HCEC 1CT (cell line): ENCODE measurements around the gene HMGB2.

ENCODE experiments used
- DNase-seq: peaks from one replicate; pipeline ENCODE4 v3.0.0-alpha.2; 2017

Gene HMGB2

GRCh38 chr4:173333658-173334084 lies 487 bp downstream of the HMGB2 start:
- DNase-seq, result peak; percentile 10

DNA sequence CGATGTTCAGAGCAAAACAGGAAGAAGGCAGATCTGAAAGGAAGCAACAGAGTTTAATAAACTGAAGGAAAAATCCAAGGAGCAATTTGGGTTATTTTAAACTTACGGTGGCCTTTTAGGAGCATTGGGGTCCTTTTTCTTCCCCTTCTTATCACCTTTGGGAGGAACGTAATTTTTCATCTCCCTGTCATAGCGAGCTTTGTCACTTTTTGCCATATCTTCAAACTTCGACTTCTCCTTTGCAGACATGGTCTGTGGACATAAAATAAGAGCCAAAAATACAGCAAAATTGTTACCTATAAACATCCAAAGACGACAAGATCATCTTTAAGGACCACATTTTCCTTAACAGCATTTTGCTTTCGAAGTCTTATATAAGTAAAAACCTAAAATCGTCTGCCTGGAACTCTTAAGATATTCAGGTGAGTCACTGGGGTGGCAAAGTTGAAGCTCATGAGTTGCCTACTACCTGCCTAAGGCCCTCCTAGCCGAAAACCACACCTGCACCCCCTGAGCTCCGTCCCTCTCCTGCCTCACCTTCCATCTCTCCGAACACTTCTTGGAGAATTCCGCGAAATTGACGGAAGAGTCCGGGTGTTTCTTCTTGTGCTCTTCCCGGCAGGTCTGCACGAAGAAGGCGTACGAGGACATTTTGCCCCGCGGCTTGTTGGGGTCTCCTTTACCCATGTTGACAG lies 1.0 kb downstream of the HMGB2 start:
- no peak for DNase-seq

GRCh38 chr4:173332021-173332487 lies 2.1 kb downstream of the HMGB2 start:
- peak; percentile 48 for DNase-seq

- DNase-seq, result no peak
Observed at GRCh38 chr4:173330590-173330989, 3.6 kb downstream of the HMGB2 start.

DNA sequence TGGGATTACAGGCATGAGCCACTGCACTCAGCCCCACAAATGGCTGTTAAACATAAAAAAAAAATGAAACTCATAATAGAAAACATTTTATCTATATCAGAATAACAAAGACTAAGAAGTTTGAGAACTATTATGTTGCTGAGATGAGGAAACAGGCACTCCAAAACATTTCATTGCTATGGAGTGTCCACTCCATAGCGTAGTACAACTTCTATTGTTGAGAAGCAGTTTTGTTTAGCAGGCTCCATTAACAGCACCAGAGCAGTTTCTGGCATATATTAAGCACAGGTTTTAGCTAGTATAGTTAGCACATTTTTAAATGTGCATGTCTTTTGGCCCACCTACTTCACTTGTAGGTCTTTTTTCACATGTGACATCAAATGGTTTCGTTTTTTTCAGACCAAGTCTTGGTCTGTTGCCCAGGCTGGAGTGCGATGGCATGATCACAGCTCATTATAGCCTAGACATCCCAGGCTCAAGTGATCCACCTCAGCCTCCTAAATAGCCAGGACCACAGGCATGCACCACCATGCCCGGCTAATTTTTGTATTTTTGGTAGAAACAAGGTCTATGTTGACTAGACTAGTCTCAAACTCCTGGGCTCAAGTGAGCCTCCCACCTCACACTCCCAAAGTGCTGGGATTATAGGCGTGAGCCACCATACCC lies 5.8 kb downstream of the HMGB2 start:
- DNase-seq, result no peak

DNA sequence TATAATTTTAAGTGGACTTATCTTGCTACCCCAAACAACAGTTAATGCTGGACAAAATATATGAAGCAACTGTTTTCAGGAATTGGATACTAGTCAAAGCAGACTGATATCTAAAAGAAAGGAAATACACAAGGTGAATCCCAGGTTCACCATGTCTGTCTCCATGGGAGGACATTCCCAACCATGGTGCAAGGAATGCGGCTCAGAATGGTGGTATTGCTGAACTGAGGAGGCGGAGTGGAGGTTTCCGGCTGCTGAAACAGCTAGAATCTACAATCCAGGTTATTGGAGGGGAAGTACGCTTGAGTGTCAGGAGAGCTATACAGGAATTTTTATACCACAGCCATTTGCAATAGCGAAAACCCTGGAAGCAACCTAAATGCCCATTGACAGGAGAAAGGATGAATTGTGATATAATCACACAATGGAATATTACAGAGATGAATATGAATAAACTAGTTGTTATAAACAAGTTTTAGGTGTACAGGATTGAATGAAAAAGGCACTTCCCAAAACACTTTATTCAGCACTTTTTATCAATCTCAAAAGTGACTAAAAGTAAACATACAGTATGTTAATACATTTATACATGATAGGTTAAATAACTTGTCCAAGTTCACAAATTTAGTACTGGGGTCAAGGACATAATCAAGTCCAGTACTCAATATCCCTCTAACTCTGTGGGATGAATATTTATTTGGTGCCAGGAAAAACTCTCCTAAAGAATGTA lies 9.0 kb downstream of the HMGB2 start:
- no peak for DNase-seq

- DNase-seq, result peak; percentile 19
Observed at GRCh38 chr4:173319696-173320095, 14.5 kb downstream of the HMGB2 start.

- peak; percentile 45 for DNase-seq
Observed at GRCh38 chr4:173318648-173319211, 15.4 kb downstream of the HMGB2 start.

DNA sequence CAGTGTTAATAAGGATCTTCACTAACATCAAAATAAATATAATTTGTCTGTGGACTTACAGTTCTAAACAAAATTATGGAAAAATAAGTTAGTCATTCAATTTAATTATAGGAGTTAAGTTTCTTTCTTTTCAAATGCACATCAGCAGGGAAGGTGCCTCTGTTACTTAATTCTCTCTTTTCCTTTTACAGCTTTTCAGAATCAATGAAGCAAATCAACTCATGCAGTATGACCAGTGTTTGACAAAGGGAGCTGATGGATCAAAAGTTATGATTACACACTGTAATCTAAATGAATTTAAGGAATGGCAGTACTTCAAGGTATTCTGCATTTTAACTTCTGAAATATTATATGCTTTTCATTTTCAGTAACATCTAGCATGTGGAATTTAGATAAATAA lies 15.9 kb downstream of the HMGB2 start:
- DNase-seq, result no peak

GRCh38 chr4:173317004-173317403 lies 17.2 kb downstream of the HMGB2 start:
- DNase-seq, result no peak

DNA sequence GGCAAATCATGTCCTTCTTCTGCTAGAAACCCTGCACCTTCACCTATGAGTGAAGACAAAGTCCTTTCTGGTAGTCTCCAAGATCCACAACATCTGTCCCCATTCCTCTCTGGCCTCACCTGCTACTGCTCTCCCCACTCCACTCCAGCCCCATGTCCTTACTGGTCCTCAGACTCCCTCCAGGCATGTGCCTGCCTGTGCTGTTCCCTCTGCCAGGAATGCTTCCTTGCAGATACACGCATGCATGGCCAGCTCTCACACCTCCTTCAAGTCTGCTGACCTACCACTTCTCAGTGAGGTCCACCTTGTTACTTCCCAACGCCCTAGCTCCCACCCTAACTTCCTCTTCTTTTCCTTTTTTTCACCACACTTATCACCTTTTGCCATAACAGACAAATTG lies 18.1 kb downstream of the HMGB2 start:
- no peak for DNase-seq

DNA sequence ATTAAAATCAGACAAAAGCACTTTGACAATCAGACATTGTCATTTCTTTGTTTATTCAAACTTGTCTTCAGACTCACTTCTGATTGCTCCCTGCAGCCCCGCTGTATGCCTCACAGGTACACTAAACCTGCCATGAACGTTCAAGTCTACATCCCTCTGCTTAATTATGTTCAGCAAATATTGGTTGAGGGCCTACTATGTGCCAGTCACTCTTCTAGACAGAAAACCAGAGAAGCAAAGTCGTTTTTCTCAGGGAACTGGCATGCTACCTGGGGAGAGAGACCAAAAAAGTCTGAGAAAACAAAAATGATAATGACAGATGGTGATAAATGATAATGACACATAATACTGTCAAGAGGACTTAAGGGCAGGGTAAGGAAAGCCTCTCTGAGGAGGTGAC lies 19.4 kb downstream of the HMGB2 start:
- DNase-seq, result no peak

GRCh38 chr4:173311368-173311767 lies 22.8 kb downstream of the HMGB2 start:
- DNase-seq, result no peak

GRCh38 chr4:173307778-173308177 lies 26.4 kb downstream of the HMGB2 start:
- DNase-seq, result no peak

DNA sequence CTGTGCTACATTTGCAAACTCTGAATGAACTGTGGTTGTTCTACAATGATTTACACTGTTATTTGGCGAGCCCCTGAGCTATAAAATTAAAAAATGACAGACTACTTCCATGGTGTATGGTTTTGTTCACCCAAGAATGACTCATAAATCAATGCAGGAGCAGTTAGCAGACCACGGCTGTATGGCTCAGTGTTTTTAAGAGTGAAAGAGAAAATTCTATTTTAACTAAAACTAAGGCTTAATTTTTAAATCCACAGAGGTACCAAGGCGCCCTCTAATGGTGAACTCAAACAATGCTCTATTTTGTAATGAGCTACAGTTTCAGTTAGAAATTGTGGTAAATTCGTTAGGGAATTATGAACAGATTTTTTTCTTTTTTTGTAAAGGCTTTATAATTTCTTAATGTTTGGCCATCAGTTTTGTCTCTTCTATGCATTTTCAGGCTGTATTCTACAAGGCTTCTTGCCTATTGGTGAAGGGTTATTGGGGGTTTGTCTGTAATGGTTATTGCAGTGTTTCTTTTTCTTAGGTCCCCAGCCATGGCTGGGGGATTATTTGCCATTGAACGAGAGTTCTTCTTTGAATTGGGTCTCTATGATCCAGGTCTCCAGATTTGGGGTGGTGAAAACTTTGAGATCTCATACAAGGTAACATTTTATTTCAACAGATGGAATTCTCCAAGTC lies 32.5 kb downstream of the HMGB2 start:
- peak; percentile 37 for DNase-seq

- no peak for DNase-seq
Observed at GRCh38 chr4:173294444-173294843, 39.7 kb downstream of the HMGB2 start.

- no peak for DNase-seq
Observed at GRCh38 chr4:173293663-173294062, 40.5 kb downstream of the HMGB2 start.

DNA sequence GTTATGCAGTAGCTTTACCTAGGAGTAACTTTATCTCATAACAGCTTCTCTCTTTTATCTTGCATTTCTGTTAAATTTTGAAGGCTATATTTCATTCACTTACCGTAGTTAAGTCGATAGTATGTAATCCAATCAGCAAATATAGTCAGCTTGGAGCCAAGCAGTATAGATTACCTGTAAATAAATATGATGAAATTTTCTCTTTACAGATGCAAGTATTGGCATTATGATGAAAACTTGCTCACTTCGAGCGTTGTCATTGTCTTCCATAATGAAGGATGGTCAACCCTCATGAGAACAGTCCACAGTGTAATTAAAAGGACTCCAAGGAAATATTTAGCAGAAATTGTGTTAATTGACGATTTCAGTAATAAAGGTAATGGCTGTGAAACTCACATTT lies 42.3 kb downstream of the HMGB2 start:
- no peak for DNase-seq

DNA sequence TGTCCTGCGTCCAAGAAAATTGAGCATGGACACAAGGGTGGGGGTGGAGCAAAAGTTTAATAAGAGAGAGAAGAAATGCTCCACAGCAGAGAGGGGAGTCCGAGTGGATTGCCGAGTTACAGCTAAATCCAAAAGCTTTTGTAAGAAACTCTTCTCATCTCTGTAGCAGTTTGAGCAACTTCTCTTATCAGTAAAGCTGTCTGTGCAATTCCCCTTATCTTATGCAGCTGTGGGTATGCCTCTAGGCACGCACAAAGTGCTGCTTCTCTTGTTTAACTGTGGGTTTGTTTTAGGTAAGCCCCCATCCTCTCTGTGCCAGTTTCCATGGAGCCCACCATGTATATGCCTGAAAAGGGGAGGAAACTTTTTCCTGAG lies 44.8 kb downstream of the HMGB2 start:
- DNase-seq, result no peak

GRCh38 chr4:173288698-173289352 lies 45.3 kb downstream of the HMGB2 start:
- DNase-seq, result no peak

DNA sequence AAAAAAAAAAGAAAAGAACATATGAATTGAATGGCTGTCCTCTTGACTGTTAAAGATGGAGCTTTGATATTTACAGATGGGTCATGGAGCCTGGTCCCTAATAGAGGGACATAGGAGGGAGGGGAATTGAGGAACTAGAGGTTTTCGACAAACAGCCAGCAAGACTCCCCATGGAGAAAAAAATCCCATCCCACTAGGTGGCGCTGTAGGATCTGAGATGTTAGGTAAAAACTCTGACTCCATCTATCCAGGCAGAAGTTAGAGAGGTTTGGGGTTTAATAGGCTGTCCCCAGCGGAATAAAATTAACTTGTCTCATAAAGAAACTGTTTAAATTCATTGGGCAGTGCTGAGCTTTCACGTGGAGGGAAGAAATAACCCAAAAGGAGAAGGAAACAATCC lies 45.9 kb downstream of the HMGB2 start:
- peak; percentile 8 for DNase-seq

DNA sequence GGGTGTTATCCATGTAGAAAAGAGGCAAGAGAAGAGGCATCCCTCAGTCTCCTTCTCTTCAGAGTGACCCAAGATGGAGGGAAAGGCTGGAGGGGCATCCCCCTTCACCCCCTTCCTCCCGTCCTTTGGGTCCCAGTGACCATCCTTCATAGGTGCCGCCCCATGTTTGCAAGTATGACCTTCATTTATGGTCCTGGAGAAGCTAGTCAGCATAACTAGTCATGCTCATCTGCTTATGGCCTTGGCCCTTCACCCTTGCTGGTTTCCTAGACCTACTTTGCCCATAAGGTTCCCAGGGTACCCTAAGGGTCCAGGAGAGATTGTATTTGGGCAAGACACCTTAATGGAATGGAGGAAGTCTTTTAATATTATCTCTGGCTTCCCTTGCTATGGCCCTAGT lies 46.7 kb downstream of the HMGB2 start:
- no peak for DNase-seq

DNA sequence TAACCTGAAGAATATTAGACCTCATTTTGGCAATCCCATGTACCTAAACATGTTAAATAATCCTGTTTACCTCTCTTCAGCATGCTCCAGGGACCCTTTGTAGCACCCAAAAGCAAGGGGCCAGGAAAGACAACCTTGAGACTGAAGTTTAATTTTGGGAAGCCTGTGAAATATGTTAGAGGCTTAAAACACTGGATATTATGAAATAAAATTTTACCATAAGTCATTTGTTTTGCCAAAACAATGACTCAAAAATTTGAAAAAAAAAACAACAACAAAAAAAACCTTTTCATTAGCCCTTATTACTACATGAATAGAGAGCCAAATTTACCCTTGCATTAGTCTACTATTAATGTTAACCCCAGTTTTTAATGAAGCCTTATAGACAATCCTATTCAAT lies 49.7 kb downstream of the HMGB2 start:
- no peak for DNase-seq
